BLaER1 (cell line): Measurements from ENCODE around the gene REST.

Source experiments
- H3K27ac ChIP-seq: shearing (Covaris generic); formaldehyde crosslinking; 2 replicates; pipeline ENCODE4 v1.8.1; 2022
- H3K27me3 ChIP-seq: shearing (Covaris generic); formaldehyde crosslinking; 2 replicates; pipeline ENCODE4 v1.8.1; 2022
- H3K36me3 ChIP-seq: shearing (Covaris generic); formaldehyde crosslinking; 2 replicates; pipeline ENCODE4 v1.8.1; 2022
- H3K4me1 ChIP-seq: shearing (Covaris generic); formaldehyde crosslinking; 2 replicates; pipeline ENCODE4 v1.8.1; 2022
- H3K4me2 ChIP-seq: shearing (Covaris generic); formaldehyde crosslinking; 2 replicates; pipeline ENCODE4 v1.8.1; 2022
- H3K4me3 ChIP-seq: shearing (Covaris generic); formaldehyde crosslinking; 2 replicates; pipeline ENCODE4 v1.8.1; 2022
- H3K9ac ChIP-seq: shearing (Covaris generic); formaldehyde crosslinking; 2 replicates; pipeline ENCODE4 v1.8.1; 2022
- H3K9me3 ChIP-seq: shearing (Covaris generic); formaldehyde crosslinking; 2 replicates; pipeline ENCODE4 v1.8.1; 2022
- H4K20me1 ChIP-seq: shearing (Covaris generic); formaldehyde crosslinking; 2 replicates; pipeline ENCODE4 v1.8.1; 2022
- Cebpa-rat ChIP-seq: shearing (Covaris generic); IDR thresholded peaks from 2 replicates; pipeline ENCODE4 v1.8.1; 2022

REST gene

GRCh38 chr4:56972389-56972788 lies 64.7 kb downstream of the REST start:
- peaks cover 28% of the 10 kb centered on the region for H3K4me1 ChIP-seq
- no peak overlapping the region for H3K4me2 ChIP-seq
- H3K27me3 ChIP-seq: no peaks in the 10 kb centered on the region
- H3K9ac ChIP-seq: no peak overlapping the region
- H3K4me3 ChIP-seq: no peak overlapping the region
- H3K9me3 ChIP-seq: peaks cover 17% of the 10 kb centered on the region
- peaks cover 60% of the 10 kb centered on the region for H4K20me1 ChIP-seq
- H3K27ac ChIP-seq: no peak overlapping the region
- TF ChIP-seq Cebpa-rat: no peak
- H3K36me3 ChIP-seq: peaks cover 78% of the 10 kb centered on the region

GRCh38 chr4:56972809-56973208 lies 65.1 kb downstream of the REST start:
- peaks cover 74% of the 10 kb centered on the region for H3K36me3 ChIP-seq
- H3K4me2 ChIP-seq: no peak overlapping the region

GRCh38 chr4:56973336-56973735 lies 65.6 kb downstream of the REST start:
- H4K20me1 ChIP-seq: peaks cover 60% of the 10 kb centered on the region
- H3K4me2 ChIP-seq: no peak overlapping the region
- no peak overlapping the region for H3K27ac ChIP-seq
- H3K27me3 ChIP-seq: no peaks in the 10 kb centered on the region
- no peak for TF ChIP-seq Cebpa-rat
- no peak overlapping the region for H3K4me3 ChIP-seq
- peaks cover 68% of the 10 kb centered on the region for H3K36me3 ChIP-seq
- peaks cover 28% of the 10 kb centered on the region for H3K4me1 ChIP-seq
- peaks cover 17% of the 10 kb centered on the region for H3K9me3 ChIP-seq
- H3K9ac ChIP-seq: no peak overlapping the region

More at GRCh38 chr4:56972809-56973208, 65.1 kb downstream of the REST start:
- Histone ChIP-seq H3K27me3 (no peaks in the 10 kb centered on the region), H3K4me1 (peaks cover 28% of the 10 kb centered on the region), H3K4me3 (no peak overlapping the region), H3K9me3 (peaks cover 17% of the 10 kb centered on the region), H3K27ac (no peak overlapping the region), H4K20me1 (peaks cover 60% of the 10 kb centered on the region), H3K9ac (no peak overlapping the region)
- no peak for TF ChIP-seq Cebpa-rat

GRCh38 chr4:56976283-56976836 lies 68.7 kb downstream of the REST start:
- peak overlapping the region; percentile 88 for H3K9ac ChIP-seq
- H3K9me3 ChIP-seq: peaks cover 17% of the 10 kb centered on the region
- H3K4me1 ChIP-seq: peaks cover 46% of the 10 kb centered on the region
- TF ChIP-seq Cebpa-rat: no peak
- H3K36me3 ChIP-seq: peaks cover 38% of the 10 kb centered on the region
- peak overlapping the region; percentile 96 for H3K4me2 ChIP-seq
- H3K4me3 ChIP-seq: peak overlapping the region; percentile 97
- H3K27ac ChIP-seq: peak overlapping the region; percentile 89
- no peaks in the 10 kb centered on the region for H3K27me3 ChIP-seq
- H4K20me1 ChIP-seq: peaks cover 71% of the 10 kb centered on the region

GRCh38 chr4:56976837-56977320 lies 69.2 kb downstream of the REST start:
- peak overlapping the region; percentile 89 for H3K27ac ChIP-seq
- H3K9me3 ChIP-seq: peaks cover 17% of the 10 kb centered on the region
- H4K20me1 ChIP-seq: peaks cover 74% of the 10 kb centered on the region
- peak overlapping the region; percentile 88 for H3K9ac ChIP-seq
- peak overlapping the region; percentile 96 for H3K4me2 ChIP-seq
- H3K4me3 ChIP-seq: peak overlapping the region; percentile 97
- H3K27me3 ChIP-seq: no peaks in the 10 kb centered on the region
- H3K36me3 ChIP-seq: peaks cover 33% of the 10 kb centered on the region
- H3K4me1 ChIP-seq: peaks cover 48% of the 10 kb centered on the region
- TF ChIP-seq Cebpa-rat: no peak

- peaks cover 74% of the 10 kb centered on the region for H4K20me1 ChIP-seq
- no peak for TF ChIP-seq Cebpa-rat
- H3K9ac ChIP-seq: peak within 1 kb of the TSS; percentile 88
- H3K4me3 ChIP-seq: peak within 1 kb of the TSS; percentile 97
- H3K27ac ChIP-seq: peak within 1 kb of the TSS; percentile 89
- H3K4me1 ChIP-seq: peaks cover 54% of the 10 kb centered on the region
- H3K36me3 ChIP-seq: peaks cover 27% of the 10 kb centered on the region
- peak within 1 kb of the TSS; percentile 96 for H3K4me2 ChIP-seq
- no peaks in the 10 kb centered on the region for H3K27me3 ChIP-seq
- peaks cover 17% of the 10 kb centered on the region for H3K9me3 ChIP-seq
Measured at GRCh38 chr4:56977321-56978012, 69.8 kb downstream of the REST start, which contains the start of gene NOA1. TSS of gene NOA1 (minus strand) at chr4:56977606. CDS start at chr4:56977585, 21 bp downstream.

GRCh38 chr4:56978750-56979303 lies 71.1 kb downstream of the REST start, which contains the start of gene POLR2B:
TSS of gene POLR2B (plus strand) at chr4:56978896. CDS start at chr4:56978986, 90 bp downstream.
- TF ChIP-seq Cebpa-rat: no peak
- Histone ChIP-seq H3K27ac (peak within 1 kb of the TSS; percentile 89), H3K4me2 (peak within 1 kb of the TSS; percentile 77), H3K4me3 (peak within 1 kb of the TSS; percentile 97), H4K20me1 (peaks cover 86% of the 10 kb centered on the region), H3K36me3 (peaks cover 26% of the 10 kb centered on the region), H3K9me3 (peaks cover 6% of the 10 kb centered on the region), H3K9ac (peak within 1 kb of the TSS; percentile 88), H3K27me3 (no peaks in the 10 kb centered on the region), H3K4me1 (peaks cover 51% of the 10 kb centered on the region)

GRCh38 chr4:56979421-56980072 lies 71.8 kb downstream of the REST start:
- Histone ChIP-seq H4K20me1 (peaks cover 86% of the 10 kb centered on the region), H3K27me3 (no peaks in the 10 kb centered on the region), H3K4me2 (peak overlapping the region; percentile 77), H3K9me3 (no peaks in the 10 kb centered on the region), H3K4me1 (peaks cover 44% of the 10 kb centered on the region), H3K9ac (peak overlapping the region; percentile 88), H3K27ac (peak overlapping the region; percentile 89), H3K36me3 (peaks cover 22% of the 10 kb centered on the region), H3K4me3 (peak overlapping the region; percentile 97)
- TF ChIP-seq Cebpa-rat: no peak

- Histone ChIP-seq H3K27me3 (no peaks in the 10 kb centered on the region), H3K4me3 (no peak overlapping the region), H3K9ac (no peak overlapping the region), H3K4me2 (0 out of 2 replicates have a peak overlapping the region, but pooled peaks have one; percentile 77), H3K36me3 (peaks cover 38% of the 10 kb centered on the region), H3K4me1 (peaks cover 26% of the 10 kb centered on the region), H3K27ac (no peak overlapping the region), H4K20me1 (peaks cover 86% of the 10 kb centered on the region), H3K9me3 (no peaks in the 10 kb centered on the region)
- TF ChIP-seq Cebpa-rat: no peak
Measured at GRCh38 chr4:56981795-56982201, 74.1 kb downstream of the REST start.
